Measurements from ENCODE around the gene KIRREL1. TPM values are rescaled to one million over a fixed set of nuclear protein-coding genes. Genes with fewer than 3 reads are reported as not detected.

Gene KIRREL1
- total RNA-seq, 3 donors from 2014 or later: 3.4 to 29.5 (median 13.5) TPM

GRCh38 chr1:158102881-158103674 is 109.6 kb downstream of the KIRREL1 start:
- no peak for TF ChIP-seq CTCF (IDR thresholded peaks at IDR 0.05)
- no peaks in the 10 kb centered on the region for H3K4me1 ChIP-seq (ENCODE audit: low read depth)
- no peaks in the 10 kb centered on the region for H3K36me3 ChIP-seq (ENCODE audit: low read depth)
- intact Hi-C loops (cut with DNase I, micrococcal nuclease): no loop called here
- ATAC-seq: no peak
- no peak for DNase-seq
- no peaks in the 10 kb centered on the region for H3K9me3 ChIP-seq
- H3K4me3 ChIP-seq: no peak overlapping the region

- intact Hi-C loops (cut with DNase I, micrococcal nuclease): no loop called here
- TF ChIP-seq CTCF (IDR thresholded peaks at IDR 0.05): no peak
- DNase-seq (no peak), ATAC-seq (no peak)
- Histone ChIP-seq H3K36me3 (ENCODE audit: low read depth) (no peaks in the 10 kb centered on the region), H3K9me3 (no peaks in the 10 kb centered on the region), H3K4me3 (no peak overlapping the region), H3K4me1 (ENCODE audit: low read depth) (no peaks in the 10 kb centered on the region)
These were observed 110.5 kb downstream of the KIRREL1 start for GRCh38 chr1:158103861-158104522.

- DNase-seq (no peak), ATAC-seq (no peak)
- Histone ChIP-seq H3K4me3 (no peak overlapping the region), H3K9me3 (no peaks in the 10 kb centered on the region), H3K4me1 (ENCODE audit: low read depth) (no peaks in the 10 kb centered on the region), H3K36me3 (ENCODE audit: low read depth) (no peaks in the 10 kb centered on the region)
- no peak for TF ChIP-seq CTCF (IDR thresholded peaks at IDR 0.05)
- intact Hi-C loops (cut with DNase I, micrococcal nuclease): no loop called here
These were observed 111.4 kb downstream of the KIRREL1 start for GRCh38 chr1:158104891-158105290.

GRCh38 chr1:158105352-158106095 is 112.1 kb downstream of the KIRREL1 start:
- H3K4me1 ChIP-seq (ENCODE audit: low read depth): no peaks in the 10 kb centered on the region
- no peaks in the 10 kb centered on the region for H3K9me3 ChIP-seq
- intact Hi-C loops (cut with DNase I, micrococcal nuclease): no loop called here
- ATAC-seq (no peak), DNase-seq (no peak)
- no peaks in the 10 kb centered on the region for H3K36me3 ChIP-seq (ENCODE audit: low read depth)
- no peak for TF ChIP-seq CTCF (IDR thresholded peaks at IDR 0.05)
- no peak overlapping the region for H3K4me3 ChIP-seq

- no peak for ATAC-seq
- no peak for TF ChIP-seq CTCF (IDR thresholded peaks at IDR 0.05)
- no peak overlapping the region for H3K4me3 ChIP-seq
These were observed 114.5 kb downstream of the KIRREL1 start for GRCh38 chr1:158107916-158108315.

More at GRCh38 chr1:158107916-158108315, 114.5 kb downstream of the KIRREL1 start:
- Histone ChIP-seq H3K9me3 (no peaks in the 10 kb centered on the region), H3K36me3 (ENCODE audit: low read depth) (no peaks in the 10 kb centered on the region), H3K4me1 (ENCODE audit: low read depth) (no peaks in the 10 kb centered on the region)
- DNase-seq: no peak
- intact Hi-C loops (cut with DNase I, micrococcal nuclease): no loop called here

Measured in mucosa of descending colon (tissue), 3 donors.